OCI-LY1 (cell line): ENCODE measurements around the gene ERBB4.

Source experiments
- CTCF ChIP-seq: fragments of 200-600 bp; sonication (generic), shearing (Covaris generic); IDR thresholded peaks from 2 replicates; pipeline ENCODE4 v1.5.1; 2017; ENCODE audit warnings: mild to moderate bottlenecking, antibody characterized with exemption, low read length, moderate library complexity, mixed read lengths
- EZH2 ChIP-seq: fragments of 200-600 bp; sonication (generic), shearing (Covaris generic); IDR thresholded peaks from 2 replicates; pipeline ENCODE4 v1.8.0; 2017; ENCODE audit warnings: borderline replicate concordance, mixed run types, mild to moderate bottlenecking, antibody characterized with exemption, low read length, moderate library complexity, mixed read lengths

- TF ChIP-seq CTCF (no peak), EZH2 (no peak)
These were observed 254.4 kb downstream of the ERBB4 start for GRCh38 chr2:212284166-212284565.
